HepG2 (cell line): ENCODE results near the gene MS4A2. TPM values are rescaled to one million over a fixed set of nuclear protein-coding genes. Genes with fewer than 3 reads are reported as not detected.

Experiments used
- ATAC-seq: fragments of 200-7000 bp; cut with Tn5 transposase; 3 replicates; pipeline ENCODE4 v1.9.1; 2020; ENCODE audit warnings: mild to moderate bottlenecking, moderate library complexity
- BruUV-seq: library from RNA; stranded (reverse); fragments of 400-500 nt; replicated peaks from 2 replicates; lab custom pipeline; 2021; lab: Mats Ljungman, UMichigan
- CTCF ChIA-PET: fragments of 300-600 bp; formaldehyde crosslinking; extraction: SDS; loops from one replicate; lab custom pipeline; 2021; ENCODE audit warnings: low total read pairs, inconsistent platforms, low intra/inter-chr PET ratio; lab: Yijun Ruan, JAX
- POLR2A ChIA-PET: fragments of 350-600 bp; sonication (Branson Sonifier 250); formaldehyde crosslinking; loops from one replicate; lab custom pipeline; 2020; ENCODE audit warnings: antibody characterized with exemption, inconsistent platforms; lab: Yijun Ruan, JAX
- DNase-seq: peaks from one replicate; pipeline ENCODE4 v3.0.0-alpha.2; 2015; ENCODE audit warnings: low spot score
- FAIRE-seq: peaks from 3 replicates; lab custom pipeline; 2011; peaks lifted over from hg19 to GRCh38; lab: Jason Lieb, UNC
- H2AFZ ChIP-seq: one replicate; pipeline ENCODE4 v1.6.1; 2011; ENCODE audit warnings: low read length, inconsistent platforms
- H3K27ac ChIP-seq: fragments of 300-600 bp; 3 replicates; pipeline ENCODE4 v1.8.0; 2011; ENCODE audit warnings: mixed run types, mild to moderate bottlenecking, mixed read lengths, low read length, inconsistent platforms; ENCODE audit not compliant: insufficient read depth; ENCODE audit errors: extremely low read length
- H3K27me3 ChIP-seq, 2 experiments: fragments of 200-600 bp in 1 of 2; 2 replicates in 1 of 2; 3 replicates in 1 of 2; pipeline versions ENCODE4 v1.6.0 to v1.8.0; 2011; ENCODE audit warnings: low read length in 2 of 2, mild to moderate bottlenecking in 2 of 2, moderate library complexity in 2 of 2, inconsistent platforms in 1 of 2; ENCODE audit not compliant: insufficient read depth in 2 of 2, control insufficient read depth in 1 of 2
- H3K36me3 ChIP-seq, 2 experiments: fragments of 200-600 bp in 1 of 2; replicated peaks in 1 of 2; 2 replicates in 1 of 2; 3 replicates in 1 of 2; pipeline versions ENCODE4 v1.5.1 to v1.8.0; 2011; ENCODE audit warnings: low read length in 2 of 2, inconsistent platforms in 1 of 2; ENCODE audit not compliant: insufficient read depth in 2 of 2, control insufficient read depth in 1 of 2
- H3K4me1 ChIP-seq: 2 replicates; pipeline ENCODE4 v1.5.1; 2012; ENCODE audit warnings: low read length, inconsistent platforms; ENCODE audit not compliant: insufficient read depth
- H3K4me2 ChIP-seq: 2 replicates; pipeline ENCODE4 v1.6.0; 2011; ENCODE audit warnings: low read depth, low read length, inconsistent platforms
- H3K4me3 ChIP-seq, 3 experiments: fragments of 200-600 bp in 1 of 3; sonication (generic), shearing (Covaris generic) in 1 of 3; replicated peaks in 1 of 3; 2 replicates each; pipeline ENCODE4 v1.5.1; 2011 to 2016; ENCODE audit warnings: low read length in 3 of 3, inconsistent platforms in 2 of 3, low read depth in 2 of 3, mild to moderate bottlenecking in 2 of 3, control low read depth in 1 of 3, mixed read lengths in 1 of 3; ENCODE audit not compliant: insufficient read depth in 1 of 3
- H3K79me2 ChIP-seq: one replicate; pipeline ENCODE4 v1.6.1; 2011; ENCODE audit warnings: low read length, inconsistent platforms; ENCODE audit not compliant: insufficient read depth
- H3K9ac ChIP-seq: 2 replicates; pipeline ENCODE4 v1.6.0; 2011; ENCODE audit warnings: mild to moderate bottlenecking, low read depth, low read length, inconsistent platforms; ENCODE audit not compliant: insufficient read depth
- H3K9me3 ChIP-seq: 2 replicates; pipeline ENCODE4 v1.5.1; 2012; ENCODE audit warnings: mild to moderate bottlenecking, low read length
- H4K20me1 ChIP-seq: 2 replicates; pipeline ENCODE4 v1.6.0; 2011; ENCODE audit warnings: inconsistent platforms, mild to moderate bottlenecking, low read length, moderate library complexity; ENCODE audit not compliant: insufficient read depth
- HMGA1 ChIP-seq: sonication (generic); formaldehyde crosslinking; conservative IDR thresholded peaks from 2 replicates; pipeline ENCODE4 v1.4.0; 2020; ENCODE audit warnings: missing genetic modification reagents
- HNRNPL ChIP-seq: fragments of 200-400 bp; formaldehyde crosslinking; IDR thresholded peaks from 2 replicates; pipeline ENCODE4 v1.6.1; 2017; ENCODE audit warnings: mild to moderate bottlenecking, low read depth, low read length
- HOXA7 ChIP-seq: sonication (generic); formaldehyde crosslinking; IDR thresholded peaks from 2 replicates; pipeline ENCODE4 v1.8.1; 2022; ENCODE audit warnings: mild to moderate bottlenecking, missing genetic modification reagents, moderate library complexity
- KLF12 ChIP-seq: sonication (generic); formaldehyde crosslinking; IDR thresholded peaks from 2 replicates; pipeline ENCODE4 v1.4.0; 2020; ENCODE audit warnings: missing genetic modification reagents, borderline replicate concordance
- RAD21 ChIP-seq: fragments of 450-650 bp; formaldehyde crosslinking; IDR thresholded peaks from 2 replicates; pipeline ENCODE4 v1.5.0; 2020; ENCODE audit warnings: mild to moderate bottlenecking
- SMAD3 ChIP-seq: sonication (generic); formaldehyde crosslinking; IDR thresholded peaks from 2 replicates; pipeline ENCODE4 v1.4.0; 2020; ENCODE audit warnings: missing genetic modification reagents
- ZBTB20 ChIP-seq: sonication (generic); formaldehyde crosslinking; IDR thresholded peaks from 2 replicates; pipeline ENCODE4 v1.8.1; 2023; ENCODE audit warnings: missing genetic modification reagents, low read depth, mild to moderate bottlenecking, borderline replicate concordance
- ZFP37 ChIP-seq: sonication (generic); formaldehyde crosslinking; IDR thresholded peaks from 2 replicates; pipeline ENCODE4 v1.4.0; 2020; ENCODE audit warnings: missing genetic modification reagents, borderline replicate concordance
- ZFP41 ChIP-seq: sonication (generic); formaldehyde crosslinking; IDR thresholded peaks from 2 replicates; pipeline ENCODE4 v1.4.0; 2020; ENCODE audit warnings: mild to moderate bottlenecking, missing genetic modification reagents, borderline replicate concordance
- ZNF691 ChIP-seq: sonication (generic); formaldehyde crosslinking; IDR thresholded peaks from 2 replicates; pipeline ENCODE4 v1.4.0; 2020; ENCODE audit warnings: missing genetic modification reagents, low read depth, mild to moderate bottlenecking, borderline replicate concordance
- WGBS: methylation state at CpG from one replicate; pipeline ENCODE4 v1.1.6; 2017; ENCODE audit warnings: low lambda C conversion rate; 5-methylcytosine and 5-hydroxymethylcytosine counted together
- in situ Hi-C: cut with HindIII; loops from 2 replicates; pipeline ENCODE4 v1.10.0; 2017; ENCODE audit warnings: low pct_unique_long_range_greater_than_20kb; ENCODE audit not compliant: extremely low pct_ligation_motif_present
- intact Hi-C: fragments of 100-400 bp; cut with micrococcal nuclease; formaldehyde crosslinking; loops from one replicate; pipeline ENCODE4 v1.10.0; 2022; ENCODE audit not compliant: unreplicated experiment
- polyA plus RNA-seq, 8 experiments: library from polyadenylated mRNA; depleted of rRNA in 3 of 8; stranded (reverse) in 7 of 8; unstranded in 1 of 8; fragments of >200 nt; fragmentation: Illumina TruSeq in 4 of 8; extraction: Trizol in 4 of 8; gene quantifications; 2 replicates each; pipeline versions ENCODE4 v1.2.1 to v1.2.3, GENCODE V29; 2011 to 2016; ENCODE audit warnings: low read depth in 4 of 8, missing spikeins in 1 of 8, mixed read lengths in 1 of 8; ENCODE audit not compliant: insufficient read depth in 1 of 8
- total RNA-seq, 5 experiments: library from RNA; depleted of rRNA; stranded (reverse); fragments of >200 nt; fragmentation: Illumina TruSeq; extraction: Trizol; gene quantifications; 2 replicates each; pipeline ENCODE4 v1.2.3, GENCODE V29; 2016; ENCODE audit warnings: low read depth in 1 of 5
- TF ChIP-seq, protein P1 (sequence below): sonication (generic); formaldehyde crosslinking; IDR thresholded peaks from 2 replicates; pipeline ENCODE4 v1.4.0; 2020; ENCODE audit warnings: mild to moderate bottlenecking, missing genetic modification reagents, borderline replicate concordance

MS4A2 gene
- total and polyA plus RNA-seq, 2 of the 13 experiments (the other 11 are each of a cell fraction or from before 2014, with no cell fraction given), result not detected

DNA sequence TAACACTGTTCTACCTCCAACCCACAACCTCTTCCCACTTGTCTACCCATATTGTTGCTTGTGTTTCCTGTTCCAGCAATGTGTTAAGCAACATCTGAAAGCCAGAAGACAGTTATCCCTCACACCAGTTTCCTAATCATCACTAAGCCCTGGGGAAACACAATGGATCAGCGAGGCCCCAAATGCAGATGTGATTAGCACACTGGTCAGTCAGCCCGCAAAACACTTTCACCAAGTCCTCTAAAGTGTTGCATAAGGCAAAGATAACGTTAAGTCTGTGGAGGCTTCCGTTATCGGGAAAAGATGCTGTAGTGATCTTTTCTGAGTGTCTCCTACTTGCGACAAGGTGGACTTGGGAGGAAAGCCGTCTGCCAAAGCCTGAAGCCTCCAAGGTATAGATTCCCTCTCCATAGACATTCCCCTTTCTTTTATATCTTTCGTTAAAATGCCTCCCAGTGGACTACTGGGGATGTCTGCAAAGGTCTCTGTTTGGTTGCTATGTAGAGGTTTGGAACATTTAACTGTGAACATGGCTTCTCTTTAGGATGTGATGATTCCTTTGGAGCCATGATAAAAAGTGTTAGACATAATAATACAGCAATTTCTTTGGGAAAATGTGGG, 32.0 kb upstream of the MS4A2 start, which contains the start of gene MS4A3:
MS4A3 (plus strand) TSS at position 317 of the 621 bp plus-strand sequence. CDS start 4,496 bp downstream, outside the sequence.
- POLR2A ChIA-PET, result no interaction called here
- WGBS, result 25% methylated on average over 8 of the region's 8 CpGs
- in situ Hi-C loops (no loop called here), intact Hi-C loops (no loop called here)
- DNase-seq, result no peak
- Histone ChIP-seq H3K4me2 (no peak within 1 kb of the TSS), H3K36me3 (no peaks in the 10 kb centered on the region), H3K9me3 (no peaks in the 10 kb centered on the region), H2AFZ (no peak within 1 kb of the TSS), H3K4me3 (no peak within 1 kb of the TSS), H3K79me2 (no peaks in the 10 kb centered on the region), H3K4me1 (no peaks in the 10 kb centered on the region), H3K27me3 (peaks cover 0 to 13% of the 10 kb centered on the region in 2 experiments; a peak in 2 of 5 replicates), H4K20me1 (no peaks in the 10 kb centered on the region), H3K27ac (no peak within 1 kb of the TSS), H3K9ac (no peak within 1 kb of the TSS)
- BruUV-seq, result no TSS peak
- CTCF ChIA-PET, result no interaction called here
- no peak for FAIRE-seq
- no peak for ATAC-seq
- TF ChIP-seq RAD21 (CRISPR knock-in tag) (no peak), ZFP41 (CRISPR knock-in tag) (no peak), ZBTB20 (CRISPR knock-in tag) (no peak), SMAD3 (CRISPR knock-in tag) (no peak), ZFP37 (CRISPR knock-in tag) (no peak), HOXA7 (CRISPR knock-in tag) (no peak), KLF12 (CRISPR knock-in tag) (no peak)

DNA sequence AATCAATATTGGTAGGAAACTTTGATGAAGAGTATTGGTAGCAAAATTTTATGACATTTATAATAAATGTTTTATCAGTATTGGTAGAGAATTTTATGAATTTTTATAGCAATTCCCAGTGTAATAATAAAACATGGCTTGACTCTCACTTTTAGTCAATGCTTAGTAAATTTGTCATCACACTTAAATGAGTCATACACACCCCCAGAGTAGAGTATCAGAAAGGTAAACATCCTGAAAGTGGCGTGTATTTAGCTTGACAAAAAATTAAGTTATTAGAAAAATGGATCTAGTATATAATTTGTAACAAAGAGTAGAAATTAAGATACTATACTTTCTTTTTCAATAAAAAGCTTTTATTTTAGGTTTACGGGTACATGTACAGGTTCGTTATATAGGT, 29.4 kb upstream of the MS4A2 start:
- no peak overlapping the region for H2AFZ ChIP-seq
- H3K9me3 ChIP-seq, result no peaks in the 10 kb centered on the region
- in situ Hi-C loops, result no loop called here
- no peak overlapping the region for H3K4me2 ChIP-seq
- no peaks in the 10 kb centered on the region for H3K36me3 ChIP-seq
- ATAC-seq (no peak), DNase-seq (no peak), FAIRE-seq (no peak)
- no peaks in the 10 kb centered on the region for H3K79me2 ChIP-seq
- 35% methylated on average over 3 of the region's 3 CpGs for WGBS
- no peaks in the 10 kb centered on the region for H4K20me1 ChIP-seq
- H3K4me1 ChIP-seq, result no peaks in the 10 kb centered on the region
- peaks cover 0 to 13% of the 10 kb centered on the region in 2 experiments; a peak in 3 of 5 replicates for H3K27me3 ChIP-seq
- H3K4me3 ChIP-seq, result no peak overlapping the region
- intact Hi-C loops, result no loop called here
- BruUV-seq, result no TSS peak
- ChIA-PET POLR2A (no interaction called here), CTCF (no interaction called here)
- no peak overlapping the region for H3K27ac ChIP-seq
- no peak overlapping the region for H3K9ac ChIP-seq
- no peak for TF ChIP-seq ZNF691 (CRISPR knock-in tag)
- TF ChIP-seq, protein P1, sequence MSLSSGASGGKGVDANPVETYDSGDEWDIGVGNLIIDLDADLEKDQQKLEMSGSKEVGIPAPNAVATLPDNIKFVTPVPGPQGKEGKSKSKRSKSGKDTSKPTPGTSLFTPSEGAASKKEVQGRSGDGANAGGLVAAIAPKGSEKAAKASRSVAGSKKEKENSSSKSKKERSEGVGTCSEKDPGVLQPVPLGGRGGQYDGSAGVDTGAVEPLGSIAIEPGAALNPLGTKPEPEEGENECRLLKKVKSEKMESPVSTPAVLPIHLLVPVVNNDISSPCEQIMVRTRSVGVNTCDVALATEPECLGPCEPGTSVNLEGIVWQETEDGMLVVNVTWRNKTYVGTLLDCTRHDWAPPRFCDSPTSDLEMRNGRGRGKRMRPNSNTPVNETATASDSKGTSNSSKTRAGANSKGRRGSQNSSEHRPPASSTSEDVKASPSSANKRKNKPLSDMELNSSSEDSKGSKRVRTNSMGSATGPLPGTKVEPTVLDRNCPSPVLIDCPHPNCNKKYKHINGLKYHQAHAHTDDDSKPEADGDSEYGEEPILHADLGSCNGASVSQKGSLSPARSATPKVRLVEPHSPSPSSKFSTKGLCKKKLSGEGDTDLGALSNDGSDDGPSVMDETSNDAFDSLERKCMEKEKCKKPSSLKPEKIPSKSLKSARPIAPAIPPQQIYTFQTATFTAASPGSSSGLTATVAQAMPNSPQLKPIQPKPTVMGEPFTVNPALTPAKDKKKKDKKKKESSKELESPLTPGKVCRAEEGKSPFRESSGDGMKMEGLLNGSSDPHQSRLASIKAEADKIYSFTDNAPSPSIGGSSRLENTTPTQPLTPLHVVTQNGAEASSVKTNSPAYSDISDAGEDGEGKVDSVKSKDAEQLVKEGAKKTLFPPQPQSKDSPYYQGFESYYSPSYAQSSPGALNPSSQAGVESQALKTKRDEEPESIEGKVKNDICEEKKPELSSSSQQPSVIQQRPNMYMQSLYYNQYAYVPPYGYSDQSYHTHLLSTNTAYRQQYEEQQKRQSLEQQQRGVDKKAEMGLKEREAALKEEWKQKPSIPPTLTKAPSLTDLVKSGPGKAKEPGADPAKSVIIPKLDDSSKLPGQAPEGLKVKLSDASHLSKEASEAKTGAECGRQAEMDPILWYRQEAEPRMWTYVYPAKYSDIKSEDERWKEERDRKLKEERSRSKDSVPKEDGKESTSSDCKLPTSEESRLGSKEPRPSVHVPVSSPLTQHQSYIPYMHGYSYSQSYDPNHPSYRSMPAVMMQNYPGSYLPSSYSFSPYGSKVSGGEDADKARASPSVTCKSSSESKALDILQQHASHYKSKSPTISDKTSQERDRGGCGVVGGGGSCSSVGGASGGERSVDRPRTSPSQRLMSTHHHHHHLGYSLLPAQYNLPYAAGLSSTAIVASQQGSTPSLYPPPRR, result no peak
- TF ChIP-seq HNRNPL, result no peak
- TF ChIP-seq HMGA1 (CRISPR knock-in tag), result no peak
